GM19025 (cell line): Measurements from ENCODE around the gene CLIP2.
"Not testable (repeated sequence)": the region's sequence is repeated elsewhere in the genome, so short reads cannot be mapped to it uniquely, and the experiment has no call there.

ENCODE experiments used
- ATAC-seq: cut with Tn5 transposase; IDR thresholded peaks from one replicate; pipeline ENCODE4 v1.9.1; 2021; ENCODE audit warnings: mild to moderate bottlenecking, low read depth, moderate library complexity; ENCODE audit not compliant: unreplicated experiment

Gene CLIP2

DNA sequence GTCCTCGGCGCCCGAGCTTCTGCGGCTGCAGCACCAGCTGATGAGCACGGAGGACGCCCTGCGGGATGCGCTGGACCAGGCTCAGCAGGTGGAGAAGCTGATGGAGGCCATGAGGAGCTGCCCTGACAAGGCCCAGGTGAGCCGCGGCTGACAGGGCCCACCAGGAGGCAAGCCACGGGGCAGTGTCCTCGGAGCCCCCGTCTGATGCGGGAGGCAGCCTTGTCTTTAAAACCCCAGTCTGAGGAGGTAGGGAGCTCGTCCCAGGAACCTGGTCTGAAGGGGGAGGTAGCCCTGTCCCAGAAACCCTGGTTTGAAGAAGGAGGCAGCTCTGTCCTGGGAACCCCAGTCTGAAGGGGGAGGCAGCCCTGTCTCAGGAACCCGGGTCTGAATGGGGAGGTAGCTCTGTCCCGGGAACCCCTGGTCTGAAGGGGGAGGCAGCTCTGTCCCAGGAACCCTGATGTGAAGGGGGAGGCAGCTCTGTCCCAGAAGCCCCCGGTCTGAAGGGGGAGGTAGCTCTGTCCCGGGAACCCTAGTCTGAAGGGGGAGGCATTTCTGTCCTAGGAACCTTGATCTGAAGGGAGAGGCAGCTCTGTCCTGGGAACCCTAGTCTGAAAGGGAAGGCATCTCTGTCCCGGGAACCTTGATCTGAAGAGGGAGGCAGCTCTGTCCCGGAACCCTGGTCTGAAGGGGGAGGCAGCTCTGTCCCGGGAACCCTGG lies 111.4 kb downstream of the CLIP2 start:
- ATAC-seq = no peak

DNA sequence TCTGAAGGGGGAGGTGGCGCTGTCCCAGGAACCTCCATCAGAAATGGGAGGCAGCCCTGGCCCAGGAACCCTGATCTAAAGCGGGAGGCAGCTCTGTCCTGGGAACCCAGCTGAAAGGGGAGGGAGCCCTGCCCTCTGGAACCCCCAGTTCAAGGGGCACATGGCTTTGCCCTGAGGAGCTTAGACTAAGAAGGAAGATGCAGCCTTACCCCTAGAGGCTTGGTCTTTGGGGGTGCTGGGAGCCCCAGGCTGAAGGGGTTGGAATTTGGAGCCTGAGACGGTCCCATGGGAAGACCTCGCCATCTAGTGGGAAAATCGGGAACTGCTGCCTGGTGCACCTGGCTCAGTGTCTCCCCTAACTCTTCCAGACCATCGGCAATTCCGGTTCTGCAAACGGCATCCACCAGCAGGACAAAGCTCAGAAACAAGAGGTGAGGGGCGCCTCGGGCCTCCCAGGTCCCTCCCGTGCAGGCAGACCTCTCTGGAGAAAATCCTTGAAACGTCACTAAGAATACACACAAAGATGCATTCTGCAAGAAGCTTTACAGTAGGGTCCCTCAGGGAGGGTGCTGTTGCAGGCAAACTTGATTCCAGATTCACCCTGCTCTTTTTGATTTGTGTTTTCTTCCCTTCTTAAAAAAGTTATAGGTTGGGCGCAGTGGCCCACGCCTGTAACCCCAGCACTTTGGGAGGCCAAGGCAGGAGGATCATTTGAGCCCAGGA lies 112.1 kb downstream of the CLIP2 start:
- ATAC-seq = no peak

DNA sequence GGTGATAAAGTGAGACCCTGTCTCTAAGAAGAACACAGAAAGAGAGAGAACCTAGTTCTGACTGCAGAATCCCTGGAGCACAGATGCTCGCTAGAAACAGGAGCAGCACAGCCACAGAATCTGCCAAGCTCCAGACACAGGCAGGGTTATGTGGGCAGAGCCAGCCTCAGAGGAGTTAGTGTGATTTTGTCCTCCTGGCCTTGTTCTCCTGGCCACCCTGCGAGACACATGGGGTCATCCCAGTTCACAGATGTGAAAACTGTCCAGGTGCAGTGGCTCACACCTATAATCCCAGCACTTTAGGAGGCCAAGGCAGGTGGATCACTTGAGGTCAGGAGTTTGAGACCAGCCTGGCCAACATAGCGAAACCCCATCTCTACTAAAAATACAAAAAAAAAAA lies 113.5 kb downstream of the CLIP2 start:
- not testable (repeated sequence) for ATAC-seq

DNA sequence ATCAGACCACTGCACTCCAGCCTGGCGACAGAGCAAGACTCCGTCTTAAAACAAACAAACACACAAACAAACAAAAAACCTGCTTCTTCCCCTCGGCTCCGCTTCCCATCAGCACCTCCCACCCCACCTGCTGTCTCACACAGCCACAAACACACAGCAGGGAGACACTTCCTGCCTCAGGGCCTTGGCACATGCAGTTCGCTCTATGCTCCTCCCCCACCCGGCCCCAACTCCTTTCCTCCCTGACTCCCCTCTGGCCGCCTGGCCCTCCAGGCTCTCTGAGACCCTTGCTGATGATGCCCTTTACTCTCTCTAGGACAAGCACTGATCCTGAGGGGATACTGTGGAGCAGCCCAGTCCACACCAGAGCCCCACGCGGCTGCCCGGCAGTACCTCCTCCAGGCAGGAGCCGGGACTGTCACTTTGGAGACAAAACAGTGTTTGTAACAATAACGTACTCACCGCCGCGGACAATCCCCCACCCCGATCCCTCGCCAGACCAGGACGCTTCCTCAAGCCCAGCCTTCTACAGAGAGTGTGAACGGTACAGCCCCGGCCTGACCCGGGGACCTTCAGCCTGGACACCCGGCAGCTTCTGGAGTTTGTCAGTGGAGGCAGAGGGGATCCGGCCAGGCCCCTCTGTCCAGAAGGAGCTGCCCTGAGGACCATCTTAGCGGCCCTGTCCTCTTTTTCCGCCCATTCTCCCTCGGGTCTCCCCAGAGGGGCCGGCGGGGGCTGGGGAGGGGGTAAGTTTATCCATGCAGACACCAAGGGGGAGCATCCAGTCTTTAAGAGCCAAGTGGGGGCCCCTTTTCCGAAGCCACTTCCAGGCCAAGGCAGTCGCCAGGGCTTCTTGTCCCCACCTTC lies 114.5 kb downstream of the CLIP2 start:
- ATAC-seq = no peak

- no peak for ATAC-seq
These were observed 115.1 kb downstream of the CLIP2 start for GRCh38 chr7:74404388-74404700.

- ATAC-seq = no peak
These were observed 115.5 kb downstream of the CLIP2 start for GRCh38 chr7:74404741-74405140.

DNA sequence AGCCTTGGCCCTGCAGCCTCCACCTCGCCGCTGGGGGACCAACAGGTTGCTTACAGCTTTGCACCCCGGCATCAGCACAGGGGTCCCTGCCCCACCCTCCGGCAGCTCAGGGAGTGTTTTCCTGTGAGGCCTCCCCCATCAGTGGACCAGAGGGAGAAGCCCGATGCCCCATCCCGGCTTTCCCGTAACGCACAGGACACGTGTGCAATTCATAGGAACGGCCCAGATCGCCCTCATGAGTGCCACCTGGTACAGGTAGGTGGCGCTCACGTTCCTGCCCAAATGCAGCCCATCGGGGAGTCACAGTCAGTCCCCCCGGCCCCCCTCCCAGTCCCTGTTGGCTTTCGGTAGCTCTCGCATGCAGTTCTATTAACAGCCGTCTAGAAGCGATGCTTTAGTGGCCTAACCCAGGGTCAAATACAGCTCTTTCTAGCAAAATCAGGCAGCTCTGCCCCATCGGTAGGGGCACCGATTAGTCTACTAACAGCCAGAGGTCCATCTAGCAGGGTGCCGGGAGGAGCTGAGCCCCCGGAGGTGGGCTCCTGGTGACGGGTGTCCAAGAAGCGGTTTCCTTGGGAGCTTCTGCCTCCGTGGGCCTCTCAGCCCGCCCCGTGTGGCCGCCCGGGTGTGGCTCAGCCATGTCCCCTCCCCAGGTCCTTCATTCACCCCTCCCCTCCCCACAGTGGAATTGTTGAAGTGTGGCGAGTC lies 116.1 kb downstream of the CLIP2 start:
- ATAC-seq = no peak

GRCh38 chr7:74405899-74406512 lies 116.8 kb downstream of the CLIP2 start:
- ATAC-seq = no peak

DNA sequence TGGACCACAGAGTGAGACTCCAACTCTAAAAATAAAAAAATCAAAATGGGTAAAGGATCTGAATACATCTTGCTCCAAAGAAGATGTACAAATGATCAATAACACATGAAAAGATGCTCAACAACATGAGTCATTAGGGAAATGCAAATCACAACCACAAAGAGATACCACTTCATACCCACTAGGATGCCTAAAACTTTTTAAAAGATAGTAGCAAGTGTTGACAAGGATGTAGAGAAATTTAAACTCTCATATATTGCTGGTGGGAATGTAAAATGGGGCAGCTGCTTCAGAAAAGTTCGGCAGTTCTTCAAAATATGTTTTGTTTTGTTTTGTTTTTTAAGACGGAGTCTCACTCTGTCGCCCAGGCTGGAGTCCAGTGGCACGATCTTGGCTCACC lies 118.8 kb downstream of the CLIP2 start:
- no peak for ATAC-seq

GRCh38 chr7:74409571-74409970 lies 120.4 kb downstream of the CLIP2 start:
- ATAC-seq = no peak

- no peak for ATAC-seq
These were observed 121.6 kb downstream of the CLIP2 start for GRCh38 chr7:74410772-74411171.

GRCh38 chr7:74411571-74411970 lies 122.4 kb downstream of the CLIP2 start:
- ATAC-seq = not testable (repeated sequence)

DNA sequence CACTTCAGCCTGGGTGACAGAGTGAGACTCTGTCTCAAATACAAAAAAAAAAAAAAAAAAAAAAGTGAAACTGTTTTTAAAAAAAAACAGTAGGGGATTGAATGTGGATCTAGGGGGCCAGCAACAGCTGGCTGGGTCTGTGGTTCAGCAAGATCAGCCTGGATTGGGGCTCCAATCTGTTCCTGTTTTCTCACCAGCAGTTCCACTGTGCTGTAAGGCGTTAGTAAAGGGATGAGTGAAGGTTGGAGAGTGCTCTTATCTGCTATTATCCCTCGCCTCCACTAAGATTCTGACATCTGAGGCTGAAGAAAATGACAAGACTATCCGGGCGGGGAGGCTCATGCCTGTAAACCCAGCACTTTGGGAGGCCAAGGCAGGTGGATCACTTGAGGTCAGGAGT lies 122.8 kb downstream of the CLIP2 start:
- no peak for ATAC-seq

DNA sequence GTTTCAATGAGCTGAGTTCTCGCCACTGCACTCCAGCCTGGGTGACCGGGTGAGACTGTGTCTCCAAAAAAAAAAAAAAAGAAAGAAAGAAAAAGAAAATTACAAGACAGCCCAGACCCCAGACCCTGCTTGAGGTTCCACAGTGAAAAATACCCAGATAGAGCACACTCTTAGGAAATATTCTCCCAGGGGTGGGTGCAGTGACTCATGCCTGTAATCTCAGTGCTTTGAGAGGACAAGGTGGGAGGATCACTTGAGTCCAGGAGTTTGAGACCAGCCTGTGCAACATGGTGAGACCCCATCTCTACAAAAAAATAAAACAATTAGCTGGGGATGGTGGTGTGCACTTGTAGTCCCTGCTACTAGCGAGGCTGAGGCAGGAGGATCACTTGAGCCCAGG lies 123.4 kb downstream of the CLIP2 start:
- no peak for ATAC-seq

- ATAC-seq = not testable (repeated sequence)
These were observed 125.6 kb downstream of the CLIP2 start for GRCh38 chr7:74414595-74415333.

- ATAC-seq = no peak
These were observed 128.3 kb downstream of the CLIP2 start for GRCh38 chr7:74417419-74417971.

GRCh38 chr7:74418076-74418475 lies 128.9 kb downstream of the CLIP2 start:
- ATAC-seq = no peak

- ATAC-seq = no peak
These were observed 129.3 kb downstream of the CLIP2 start for GRCh38 chr7:74418538-74418937.

DNA sequence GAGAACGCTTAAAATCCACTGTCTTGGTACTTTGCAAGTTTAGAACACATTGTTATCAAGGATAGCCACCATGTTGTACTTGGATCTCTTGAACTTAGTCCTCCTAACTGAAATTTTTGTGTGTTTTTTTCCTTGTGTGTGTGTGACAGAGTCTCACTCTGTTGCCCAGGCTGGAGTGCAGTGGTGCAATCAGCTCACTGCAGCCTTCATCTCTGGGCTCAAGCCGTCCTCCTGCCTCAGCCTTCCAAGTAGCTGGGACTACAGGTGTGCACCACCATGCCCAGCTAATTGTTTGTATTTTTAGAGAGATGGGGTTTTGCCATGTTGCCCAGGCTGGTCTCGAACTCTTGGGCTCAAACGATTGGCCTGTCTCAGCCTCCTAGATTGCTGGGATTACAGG lies 130.0 kb downstream of the CLIP2 start:
- not testable (repeated sequence) for ATAC-seq
